LNCAP (cell line): ENCODE data around the gene SERPINA3.

Experiments used
- TF ChIP-seq, protein P1 (sequence below): fragments of 450-650 bp; IDR thresholded peaks from 2 replicates; pipeline ENCODE4 v1.5.1; 2017; ENCODE audit warnings: mild to moderate bottlenecking

Gene SERPINA3

DNA sequence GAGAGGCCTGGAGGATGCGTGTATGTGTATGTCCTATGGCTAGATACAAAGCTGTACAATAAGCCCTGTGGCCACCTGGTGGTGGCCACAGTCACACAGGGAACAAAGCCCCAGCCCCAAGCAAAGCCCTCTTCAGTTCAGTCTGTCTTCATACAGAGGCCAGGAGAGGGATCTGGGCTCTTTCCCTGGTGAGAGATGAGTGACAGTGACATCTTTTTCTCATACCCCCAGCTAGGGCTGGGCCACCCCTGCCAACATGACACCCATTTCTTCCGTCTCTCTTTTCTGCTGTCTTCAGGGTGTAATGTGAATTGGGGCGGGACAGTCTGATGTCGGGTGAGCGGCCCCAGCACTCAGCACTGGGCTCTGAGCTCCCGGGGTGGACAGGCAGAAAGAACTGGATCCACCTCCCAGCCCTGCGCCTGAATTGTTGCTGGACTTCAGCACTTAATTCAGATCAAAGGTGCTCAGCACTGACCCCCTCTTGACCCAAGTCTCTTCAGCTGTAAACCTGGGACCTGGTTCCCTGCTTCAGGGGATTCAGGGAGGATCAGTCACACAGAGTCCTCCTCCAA lies 59.8 kb downstream of the SERPINA3 start:
- TF ChIP-seq, protein P1, sequence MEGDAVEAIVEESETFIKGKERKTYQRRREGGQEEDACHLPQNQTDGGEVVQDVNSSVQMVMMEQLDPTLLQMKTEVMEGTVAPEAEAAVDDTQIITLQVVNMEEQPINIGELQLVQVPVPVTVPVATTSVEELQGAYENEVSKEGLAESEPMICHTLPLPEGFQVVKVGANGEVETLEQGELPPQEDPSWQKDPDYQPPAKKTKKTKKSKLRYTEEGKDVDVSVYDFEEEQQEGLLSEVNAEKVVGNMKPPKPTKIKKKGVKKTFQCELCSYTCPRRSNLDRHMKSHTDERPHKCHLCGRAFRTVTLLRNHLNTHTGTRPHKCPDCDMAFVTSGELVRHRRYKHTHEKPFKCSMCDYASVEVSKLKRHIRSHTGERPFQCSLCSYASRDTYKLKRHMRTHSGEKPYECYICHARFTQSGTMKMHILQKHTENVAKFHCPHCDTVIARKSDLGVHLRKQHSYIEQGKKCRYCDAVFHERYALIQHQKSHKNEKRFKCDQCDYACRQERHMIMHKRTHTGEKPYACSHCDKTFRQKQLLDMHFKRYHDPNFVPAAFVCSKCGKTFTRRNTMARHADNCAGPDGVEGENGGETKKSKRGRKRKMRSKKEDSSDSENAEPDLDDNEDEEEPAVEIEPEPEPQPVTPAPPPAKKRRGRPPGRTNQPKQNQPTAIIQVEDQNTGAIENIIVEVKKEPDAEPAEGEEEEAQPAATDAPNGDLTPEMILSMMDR = no peak

DNA sequence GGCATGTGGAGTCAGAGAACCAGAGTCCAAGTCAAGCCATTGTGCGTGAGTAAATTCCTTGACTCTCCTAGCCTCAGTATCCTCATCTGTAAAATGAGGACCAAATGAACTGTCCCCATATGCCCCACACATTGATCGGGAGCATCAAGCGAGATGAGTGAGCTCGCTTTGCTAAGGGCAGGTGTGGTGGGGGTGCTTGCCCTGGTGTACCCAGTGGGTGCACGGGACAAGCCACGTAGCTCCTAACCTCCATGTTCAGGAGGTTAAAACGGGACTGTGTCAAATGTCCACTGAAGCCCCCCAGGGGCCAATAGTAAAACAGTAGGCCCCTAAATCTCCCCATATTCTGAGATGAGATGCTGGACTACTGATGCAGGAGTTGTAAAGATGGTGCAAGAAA lies 60.9 kb downstream of the SERPINA3 start:
- TF ChIP-seq, protein P1 = no peak
